Karpas-422 (cell line): ENCODE results near the gene PRRC2B. TPM values are rescaled to one million over a fixed set of nuclear protein-coding genes. Genes with fewer than 3 reads are reported as not detected.

Source experiments
- DNase-seq: peaks from one replicate; pipeline ENCODE4 v3.0.0-alpha.2; 2015
- H2AFZ ChIP-seq: fragments of 200-600 bp; sonication (generic); 2 replicates; pipeline ENCODE4 v1.6.1; 2014; ENCODE audit warnings: antibody characterized with exemption, low read length, mixed read lengths
- H3K27ac ChIP-seq: fragments of 200-600 bp; sonication (generic); 2 replicates; pipeline ENCODE4 v1.5.1; 2014; ENCODE audit warnings: mild to moderate bottlenecking, low read length, moderate library complexity
- H3K27me3 ChIP-seq: fragments of 200-600 bp; sonication (generic); 2 replicates; pipeline ENCODE4 v1.6.1; 2014; ENCODE audit warnings: low read length, mixed read lengths
- H3K36me3 ChIP-seq: fragments of 200-600 bp; sonication (generic); 2 replicates; pipeline ENCODE4 v1.6.1; 2014; ENCODE audit warnings: low read length, mixed read lengths; ENCODE audit not compliant: insufficient read depth
- H3K4me1 ChIP-seq: fragments of 200-600 bp; sonication (generic); 2 replicates; pipeline ENCODE4 v1.6.1; 2014; ENCODE audit warnings: mild to moderate bottlenecking, low read length, mixed read lengths
- H3K4me2 ChIP-seq: fragments of 200-600 bp; sonication (generic); 2 replicates; pipeline ENCODE4 v1.6.1; 2014; ENCODE audit warnings: low read length, low read depth, mild to moderate bottlenecking; ENCODE audit not compliant: poor library complexity, severe bottlenecking
- H3K4me3 ChIP-seq: fragments of 200-600 bp; sonication (generic); 2 replicates; pipeline ENCODE4 v1.5.1; 2014; ENCODE audit warnings: mild to moderate bottlenecking, antibody characterized with exemption, low read length, mixed read lengths
- H3K79me2 ChIP-seq: fragments of 200-600 bp; sonication (generic); 2 replicates; pipeline ENCODE4 v1.6.1; 2014; ENCODE audit warnings: mild to moderate bottlenecking, low read length, mixed read lengths
- H3K9ac ChIP-seq: fragments of 200-600 bp; sonication (generic); 2 replicates; pipeline ENCODE4 v1.6.0; 2014; ENCODE audit warnings: low read length
- H3K9me2 ChIP-seq: fragments of 200-600 bp; sonication (generic), shearing (Covaris generic); replicated peaks from 2 replicates; pipeline ENCODE4 v1.6.0; 2014; ENCODE audit warnings: mild to moderate bottlenecking, low read length, moderate library complexity; ENCODE audit not compliant: insufficient read depth
- H3K9me3 ChIP-seq: fragments of 300-700, 200-600 bp; sonication (generic); 2 replicates; pipeline ENCODE4 v1.6.1; 2014; ENCODE audit warnings: low read length, mixed read lengths
- H4K20me1 ChIP-seq: fragments of 200-600 bp; sonication (generic); 2 replicates; pipeline ENCODE4 v1.6.1; 2014; ENCODE audit warnings: mild to moderate bottlenecking, antibody characterized with exemption, low read length, low read depth; ENCODE audit not compliant: insufficient read depth
- total RNA-seq: library from RNA; depleted of rRNA; stranded (reverse); fragments of >200 nt; shearing (Covaris generic); gene quantifications from 2 replicates; pipeline ENCODE4 v1.2.3, GENCODE V29; 2014; ENCODE audit warnings: low replicate concordance

The PRRC2B gene
- total RNA-seq, 1 experiment from 2014 or later = 83.8 TPM

- H3K9ac ChIP-seq = no peak overlapping the region
- peaks cover 86% of the 10 kb centered on the region for H3K79me2 ChIP-seq
- no peak overlapping the region for H3K4me2 ChIP-seq
- peaks cover 15% of the 10 kb centered on the region for H3K36me3 ChIP-seq
- H3K4me3 ChIP-seq = no peak overlapping the region
- H2AFZ ChIP-seq = no peak overlapping the region
- peaks cover 54% of the 10 kb centered on the region for H4K20me1 ChIP-seq
- no peaks in the 10 kb centered on the region for H3K9me2 ChIP-seq
- H3K4me1 ChIP-seq = no peaks in the 10 kb centered on the region
- H3K9me3 ChIP-seq = no peaks in the 10 kb centered on the region
- no peaks in the 10 kb centered on the region for H3K27me3 ChIP-seq
- DNase-seq = no peak
- no peak overlapping the region for H3K27ac ChIP-seq
Observed at GRCh38 chr9:131426545-131426944, 32.7 kb downstream of the PRRC2B start.

DNA sequence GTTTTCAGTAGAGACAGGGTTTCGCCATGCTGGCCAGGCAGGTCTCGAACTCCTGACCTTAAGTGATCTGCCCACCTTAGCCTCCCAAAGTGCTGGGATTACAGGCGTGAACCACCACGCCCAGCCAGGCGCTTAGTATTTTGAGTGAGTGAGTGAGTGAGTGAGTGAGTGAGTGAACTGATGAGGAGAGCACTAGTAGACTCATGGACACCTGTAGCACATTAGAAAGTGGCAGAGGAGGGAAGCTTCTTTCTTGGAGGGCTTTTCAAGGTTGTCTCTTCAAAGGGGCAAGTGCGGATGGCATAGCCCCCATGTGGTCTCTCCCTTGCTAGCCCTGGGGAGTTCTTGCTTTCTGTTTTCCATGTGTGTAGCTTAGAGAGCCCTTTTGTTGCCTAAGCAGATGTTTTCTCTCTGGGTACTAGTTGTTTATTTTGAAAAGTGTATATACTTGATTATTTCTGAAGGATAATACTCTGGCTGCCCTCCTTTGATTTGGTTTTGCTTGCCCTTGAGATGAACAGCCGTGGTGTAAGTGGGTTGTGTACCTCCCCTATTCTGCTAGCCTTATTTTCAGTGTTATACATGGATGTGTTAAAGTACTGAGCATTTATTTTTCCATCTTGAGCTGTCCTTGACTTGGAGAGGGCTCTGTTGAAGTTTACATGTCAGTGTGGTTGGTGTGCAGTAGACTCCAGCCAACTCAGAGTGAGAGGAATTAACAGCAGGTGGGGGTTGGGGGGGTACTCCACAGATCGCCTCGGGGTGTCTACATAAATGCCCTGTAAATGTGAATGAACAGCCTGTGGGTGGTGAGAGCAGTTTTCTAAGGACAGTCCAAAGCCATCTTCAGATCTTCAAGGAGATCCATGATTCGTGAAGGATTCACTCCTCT lies 35.5 kb downstream of the PRRC2B start:
- no peaks in the 10 kb centered on the region for H3K27me3 ChIP-seq
- no peak overlapping the region for H3K4me3 ChIP-seq
- H3K36me3 ChIP-seq = peaks cover 25% of the 10 kb centered on the region
- H3K27ac ChIP-seq = no peak overlapping the region
- no peaks in the 10 kb centered on the region for H3K9me2 ChIP-seq
- H4K20me1 ChIP-seq = peaks cover 51% of the 10 kb centered on the region
- no peaks in the 10 kb centered on the region for H3K9me3 ChIP-seq
- no peaks in the 10 kb centered on the region for H3K4me1 ChIP-seq
- no peak overlapping the region for H3K9ac ChIP-seq
- H3K4me2 ChIP-seq = no peak overlapping the region
- H2AFZ ChIP-seq = no peak overlapping the region
- no peak for DNase-seq
- H3K79me2 ChIP-seq = peaks cover 80% of the 10 kb centered on the region

DNA sequence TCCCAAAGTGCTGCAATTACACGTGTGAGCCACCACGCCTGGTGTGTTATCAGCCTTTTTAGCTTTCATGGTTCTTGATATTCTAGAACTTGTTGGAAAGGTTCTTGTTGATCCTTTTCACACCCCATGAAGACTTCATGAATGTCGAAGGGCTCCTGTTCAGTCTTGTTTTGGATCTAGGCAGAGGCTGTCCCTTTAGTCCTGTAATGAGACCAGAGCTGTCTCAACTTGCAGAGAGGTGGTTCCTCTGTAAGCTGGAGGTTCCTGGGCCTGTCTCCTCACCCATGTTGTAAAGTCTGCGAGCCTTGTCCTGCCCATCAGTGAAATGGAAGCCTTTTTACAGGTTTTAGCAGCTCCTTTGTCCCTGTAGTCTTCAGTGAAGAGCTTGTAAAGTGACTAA lies 38.2 kb downstream of the PRRC2B start:
- Histone ChIP-seq H3K9me2 (no peaks in the 10 kb centered on the region), H3K4me3 (no peak overlapping the region), H2AFZ (no peak overlapping the region), H3K79me2 (peaks cover 70% of the 10 kb centered on the region), H3K9me3 (no peaks in the 10 kb centered on the region), H4K20me1 (peaks cover 51% of the 10 kb centered on the region), H3K9ac (no peak overlapping the region), H3K4me2 (no peak overlapping the region), H3K27me3 (no peaks in the 10 kb centered on the region), H3K36me3 (peaks cover 43% of the 10 kb centered on the region), H3K4me1 (no peaks in the 10 kb centered on the region), H3K27ac (no peak overlapping the region)
- no peak for DNase-seq

DNA sequence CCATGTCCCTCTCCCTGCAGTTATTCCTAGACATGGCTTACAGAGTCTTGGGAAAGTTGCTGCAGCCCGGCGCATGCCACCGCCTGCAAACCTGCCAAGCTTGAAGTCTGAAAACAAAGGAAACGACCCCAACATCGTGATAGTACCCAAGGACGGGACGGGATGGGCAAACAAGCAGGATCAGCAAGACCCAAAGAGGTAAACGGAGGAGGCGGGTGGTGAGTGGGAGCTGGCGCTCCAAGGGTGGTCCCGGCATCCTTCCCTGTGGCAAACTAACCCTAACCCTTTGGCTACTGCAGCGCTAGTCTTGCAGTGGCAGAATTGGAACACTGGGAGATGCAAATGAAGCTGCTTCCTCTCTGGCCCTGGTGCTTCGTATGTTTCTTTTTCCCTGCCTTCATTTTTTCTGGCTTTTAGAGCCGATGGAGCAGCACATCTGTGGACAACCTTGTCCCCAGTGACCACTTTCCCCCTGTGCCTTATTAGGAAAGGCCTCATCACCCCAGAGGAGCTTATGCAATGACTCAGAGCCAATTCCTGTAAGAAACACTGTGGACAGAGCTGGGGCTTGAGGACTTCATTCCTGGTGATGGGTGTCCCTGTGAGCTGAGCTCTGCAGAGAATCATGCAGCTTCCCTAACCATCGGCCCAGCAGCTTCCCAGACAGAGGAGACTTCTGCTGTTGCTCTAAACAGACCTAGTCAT lies 38.9 kb downstream of the PRRC2B start:
- no peak overlapping the region for H3K4me2 ChIP-seq
- DNase-seq = no peak
- no peaks in the 10 kb centered on the region for H3K9me3 ChIP-seq
- no peak overlapping the region for H2AFZ ChIP-seq
- no peaks in the 10 kb centered on the region for H3K27me3 ChIP-seq
- peaks cover 71% of the 10 kb centered on the region for H3K79me2 ChIP-seq
- no peak overlapping the region for H3K27ac ChIP-seq
- H3K36me3 ChIP-seq = peaks cover 50% of the 10 kb centered on the region
- H3K9ac ChIP-seq = no peak overlapping the region
- no peak overlapping the region for H3K4me3 ChIP-seq
- no peaks in the 10 kb centered on the region for H3K9me2 ChIP-seq
- H4K20me1 ChIP-seq = peaks cover 57% of the 10 kb centered on the region
- no peaks in the 10 kb centered on the region for H3K4me1 ChIP-seq

DNA sequence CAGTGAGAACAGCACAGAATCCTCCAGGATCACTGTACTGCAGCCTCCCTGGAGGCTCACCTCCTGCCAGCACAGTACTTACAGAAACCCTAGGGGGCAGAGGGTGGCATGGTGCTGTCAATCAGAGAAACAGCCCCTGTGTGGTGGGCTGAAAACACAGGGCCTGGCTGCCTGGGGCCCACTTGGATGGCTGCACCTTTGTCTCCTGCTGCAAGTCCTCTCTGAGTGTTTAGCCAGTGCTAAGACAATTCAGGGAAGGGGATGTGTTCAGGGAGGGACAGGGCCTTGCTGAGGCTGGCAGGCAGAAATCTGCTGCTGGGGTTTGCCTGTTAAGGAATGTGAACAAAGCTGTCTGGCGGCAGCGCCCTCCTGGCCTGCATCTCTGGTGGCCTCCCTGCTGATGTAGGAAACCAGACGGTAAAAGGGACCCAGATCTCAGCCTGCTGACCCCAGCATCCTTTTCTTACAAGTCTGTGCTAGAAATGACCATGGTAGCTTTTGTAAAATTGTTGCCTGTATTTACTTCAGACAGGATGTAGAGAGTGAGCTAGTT lies 39.5 kb downstream of the PRRC2B start:
- no peak overlapping the region for H3K4me3 ChIP-seq
- peaks cover 70% of the 10 kb centered on the region for H3K79me2 ChIP-seq
- no peak overlapping the region for H3K9ac ChIP-seq
- DNase-seq = no peak
- H3K4me1 ChIP-seq = no peaks in the 10 kb centered on the region
- H3K9me3 ChIP-seq = no peaks in the 10 kb centered on the region
- no peaks in the 10 kb centered on the region for H3K27me3 ChIP-seq
- H2AFZ ChIP-seq = no peak overlapping the region
- no peak overlapping the region for H3K27ac ChIP-seq
- H3K4me2 ChIP-seq = no peak overlapping the region
- H3K9me2 ChIP-seq = no peaks in the 10 kb centered on the region
- peaks cover 56% of the 10 kb centered on the region for H3K36me3 ChIP-seq
- H4K20me1 ChIP-seq = peaks cover 62% of the 10 kb centered on the region

DNA sequence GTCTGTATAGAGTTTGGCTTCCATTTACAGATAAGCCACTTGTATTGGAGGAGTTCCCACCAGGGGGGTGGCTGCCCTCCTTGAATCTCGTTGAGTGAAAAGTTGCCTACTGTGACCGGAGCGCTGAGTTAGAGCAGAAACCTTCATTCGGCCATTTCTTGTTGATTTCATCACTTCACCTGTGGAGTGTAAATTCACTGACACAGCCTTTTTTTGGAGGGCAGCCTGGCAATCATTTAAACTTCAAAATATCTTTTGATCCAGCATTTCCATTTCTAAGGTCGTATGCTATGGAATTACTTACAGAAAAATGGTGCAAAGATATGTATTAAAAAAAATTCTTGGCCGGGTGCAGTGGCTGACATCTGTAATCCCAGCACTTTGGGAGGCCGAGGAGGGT lies 40.8 kb downstream of the PRRC2B start:
- H3K27me3 ChIP-seq = no peaks in the 10 kb centered on the region
- no peaks in the 10 kb centered on the region for H3K9me3 ChIP-seq
- H3K9ac ChIP-seq = no peak overlapping the region
- peaks cover 63% of the 10 kb centered on the region for H3K36me3 ChIP-seq
- peaks cover 55% of the 10 kb centered on the region for H4K20me1 ChIP-seq
- H3K4me1 ChIP-seq = no peaks in the 10 kb centered on the region
- peaks cover 65% of the 10 kb centered on the region for H3K79me2 ChIP-seq
- H2AFZ ChIP-seq = no peak overlapping the region
- H3K4me2 ChIP-seq = no peak overlapping the region
- DNase-seq = no peak
- no peak overlapping the region for H3K4me3 ChIP-seq
- no peaks in the 10 kb centered on the region for H3K9me2 ChIP-seq
- H3K27ac ChIP-seq = no peak overlapping the region

- peaks cover 67% of the 10 kb centered on the region for H3K36me3 ChIP-seq
- H2AFZ ChIP-seq = no peak overlapping the region
- H3K27ac ChIP-seq = no peak overlapping the region
- peaks cover 63% of the 10 kb centered on the region for H3K79me2 ChIP-seq
- no peak overlapping the region for H3K4me3 ChIP-seq
- no peaks in the 10 kb centered on the region for H3K9me2 ChIP-seq
- no peaks in the 10 kb centered on the region for H3K9me3 ChIP-seq
- H4K20me1 ChIP-seq = peaks cover 49% of the 10 kb centered on the region
- H3K4me2 ChIP-seq = no peak overlapping the region
- no peaks in the 10 kb centered on the region for H3K27me3 ChIP-seq
- no peak for DNase-seq
- H3K9ac ChIP-seq = no peak overlapping the region
- no peaks in the 10 kb centered on the region for H3K4me1 ChIP-seq
Observed at GRCh38 chr9:131436376-131436775, 42.5 kb downstream of the PRRC2B start.

DNA sequence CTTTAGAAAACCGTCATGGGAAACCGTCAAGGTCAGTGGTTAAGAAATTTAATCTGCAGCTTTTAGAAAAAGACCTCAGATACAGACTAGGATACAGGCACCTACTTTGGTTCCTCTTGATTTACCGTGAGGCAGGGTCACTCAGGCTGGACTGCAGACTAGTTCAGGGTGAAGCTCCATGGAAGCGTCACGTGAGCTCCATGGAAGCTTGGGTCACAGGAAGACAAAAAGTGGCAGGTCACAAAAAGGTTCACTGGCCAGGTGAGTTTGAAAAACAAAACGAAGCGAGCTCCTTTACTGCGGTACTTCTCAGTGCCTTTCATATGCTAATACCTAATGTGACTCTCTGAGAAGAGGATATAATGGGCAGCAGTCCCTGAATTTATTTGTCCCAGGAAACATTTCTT lies 43.0 kb downstream of the PRRC2B start:
- Histone ChIP-seq H3K36me3 (peaks cover 72% of the 10 kb centered on the region), H3K9me3 (no peaks in the 10 kb centered on the region), H3K4me1 (no peaks in the 10 kb centered on the region), H2AFZ (no peak overlapping the region), H3K79me2 (peaks cover 68% of the 10 kb centered on the region), H3K4me2 (no peak overlapping the region), H3K9ac (no peak overlapping the region), H3K9me2 (no peaks in the 10 kb centered on the region), H3K27me3 (no peaks in the 10 kb centered on the region), H4K20me1 (peaks cover 52% of the 10 kb centered on the region), H3K4me3 (no peak overlapping the region), H3K27ac (no peak overlapping the region)
- no peak for DNase-seq
